Heart left ventricle (tissue), 13 donors: ENCODE measurements around the gene SRGAP2B.
"Not testable (repeated sequence)": the region's sequence is repeated elsewhere in the genome, so short reads cannot be mapped to it uniquely, and the experiment has no call there.

ENCODE experiments used
- POLR2A ChIP-seq, 2 donors: fragments of 450-650 bp; IDR thresholded peaks; one replicate each; pipeline ENCODE4 v1.6.1; 2017; ENCODE audit warnings: antibody characterized with exemption in 2 of 2, mild to moderate bottlenecking in 2 of 2, moderate library complexity in 2 of 2
- TF ChIP-seq, protein P1 (sequence below), 12 donors: fragments of 200-600 bp; sonication (generic) in 4 of 12; IDR thresholded peaks; one replicate each; pipeline versions ENCODE4 v1.5.0 to v1.8.0; 2018 to 2022; ENCODE audit warnings: antibody characterized with exemption in 12 of 12, mild to moderate bottlenecking in 5 of 12
- donor health status: ischemic (EF 13 %, LVEDD 7.1; RV severe dilation, severe dysfunction).
- donor health status: DM: no; HTN: yes; CAD: no.
- donor health status: DM: no; HTN: no; CAD: no.
- donor health status: ischemic (EF 25% LVEDD 6.9; RV normal size, moderate dysfunction).
- donor health status: ischemic (EF 25% LVEDD 5.7; RV mildly dilated, moderate dysfunction).
- donor health status: ischemic (EF 35%, LVEDD 5.7; RV mildly dilated, moderate dysfunction).
- donor health status: nonischemic (EF 11% LVEDD 7.7; RV severe dilation, severe dysfunction).
- donor health status: DM: yes; HTN: yes; CAD: no.
- donor health status: PGD.
- donor health status: ischemic (EF 29% LVEDD 5.4; RV normal size, mild dysfunction).
- donor health status: nonischemic (EF 23%, LVEDD 6.1; RV moderate dilation, normal function).

DNA sequence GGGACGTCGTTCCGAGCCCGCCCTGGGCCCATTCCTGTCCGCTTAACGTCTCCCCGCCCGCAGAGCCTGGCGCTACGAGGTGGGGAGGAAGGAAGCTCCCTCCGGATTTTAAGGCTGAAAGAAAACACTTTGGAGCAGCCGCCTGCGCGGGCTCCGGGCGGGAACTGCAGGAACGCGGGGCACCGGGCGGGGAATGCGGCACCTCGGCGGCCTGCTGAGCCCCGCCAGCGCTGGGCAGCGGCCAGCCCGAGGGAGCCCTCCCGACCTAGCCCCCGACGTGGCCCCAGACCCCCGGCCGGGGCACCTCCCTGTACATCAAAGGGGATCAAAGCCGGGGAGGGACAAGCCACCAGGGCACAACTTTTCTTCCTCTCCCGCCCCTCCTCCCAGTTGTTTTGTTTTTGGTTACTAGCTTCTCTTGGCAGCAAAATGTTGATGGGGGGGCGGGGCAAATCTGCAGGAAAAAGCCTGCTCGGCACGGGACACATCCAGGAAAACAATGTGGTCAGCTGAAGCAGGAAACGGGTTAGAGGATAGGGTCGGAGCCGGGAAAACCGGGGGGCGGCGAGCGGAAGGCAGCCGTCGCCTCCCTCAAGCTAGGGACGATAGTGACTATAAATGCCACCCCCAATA lies 1.5 kb downstream of the SRGAP2B start:
- TF ChIP-seq POLR2A (IDR thresholded peaks at IDR 0.05) = not testable (repeated sequence)
- TF ChIP-seq, protein P1, sequence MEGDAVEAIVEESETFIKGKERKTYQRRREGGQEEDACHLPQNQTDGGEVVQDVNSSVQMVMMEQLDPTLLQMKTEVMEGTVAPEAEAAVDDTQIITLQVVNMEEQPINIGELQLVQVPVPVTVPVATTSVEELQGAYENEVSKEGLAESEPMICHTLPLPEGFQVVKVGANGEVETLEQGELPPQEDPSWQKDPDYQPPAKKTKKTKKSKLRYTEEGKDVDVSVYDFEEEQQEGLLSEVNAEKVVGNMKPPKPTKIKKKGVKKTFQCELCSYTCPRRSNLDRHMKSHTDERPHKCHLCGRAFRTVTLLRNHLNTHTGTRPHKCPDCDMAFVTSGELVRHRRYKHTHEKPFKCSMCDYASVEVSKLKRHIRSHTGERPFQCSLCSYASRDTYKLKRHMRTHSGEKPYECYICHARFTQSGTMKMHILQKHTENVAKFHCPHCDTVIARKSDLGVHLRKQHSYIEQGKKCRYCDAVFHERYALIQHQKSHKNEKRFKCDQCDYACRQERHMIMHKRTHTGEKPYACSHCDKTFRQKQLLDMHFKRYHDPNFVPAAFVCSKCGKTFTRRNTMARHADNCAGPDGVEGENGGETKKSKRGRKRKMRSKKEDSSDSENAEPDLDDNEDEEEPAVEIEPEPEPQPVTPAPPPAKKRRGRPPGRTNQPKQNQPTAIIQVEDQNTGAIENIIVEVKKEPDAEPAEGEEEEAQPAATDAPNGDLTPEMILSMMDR (IDR thresholded peaks at IDR 0.05) = not testable (repeated sequence)
